HS-27A (cell line): ENCODE data around the gene CCAR1.
"Not testable (repeated sequence)": the region's sequence is repeated elsewhere in the genome, so short reads cannot be mapped to it uniquely, and the experiment has no call there.

Experiments used
- DNase-seq: peaks from one replicate; pipeline ENCODE4 v3.0.0-alpha.2; 2012; ENCODE audit warnings: low read depth, missing footprints

The CCAR1 gene, protein sequence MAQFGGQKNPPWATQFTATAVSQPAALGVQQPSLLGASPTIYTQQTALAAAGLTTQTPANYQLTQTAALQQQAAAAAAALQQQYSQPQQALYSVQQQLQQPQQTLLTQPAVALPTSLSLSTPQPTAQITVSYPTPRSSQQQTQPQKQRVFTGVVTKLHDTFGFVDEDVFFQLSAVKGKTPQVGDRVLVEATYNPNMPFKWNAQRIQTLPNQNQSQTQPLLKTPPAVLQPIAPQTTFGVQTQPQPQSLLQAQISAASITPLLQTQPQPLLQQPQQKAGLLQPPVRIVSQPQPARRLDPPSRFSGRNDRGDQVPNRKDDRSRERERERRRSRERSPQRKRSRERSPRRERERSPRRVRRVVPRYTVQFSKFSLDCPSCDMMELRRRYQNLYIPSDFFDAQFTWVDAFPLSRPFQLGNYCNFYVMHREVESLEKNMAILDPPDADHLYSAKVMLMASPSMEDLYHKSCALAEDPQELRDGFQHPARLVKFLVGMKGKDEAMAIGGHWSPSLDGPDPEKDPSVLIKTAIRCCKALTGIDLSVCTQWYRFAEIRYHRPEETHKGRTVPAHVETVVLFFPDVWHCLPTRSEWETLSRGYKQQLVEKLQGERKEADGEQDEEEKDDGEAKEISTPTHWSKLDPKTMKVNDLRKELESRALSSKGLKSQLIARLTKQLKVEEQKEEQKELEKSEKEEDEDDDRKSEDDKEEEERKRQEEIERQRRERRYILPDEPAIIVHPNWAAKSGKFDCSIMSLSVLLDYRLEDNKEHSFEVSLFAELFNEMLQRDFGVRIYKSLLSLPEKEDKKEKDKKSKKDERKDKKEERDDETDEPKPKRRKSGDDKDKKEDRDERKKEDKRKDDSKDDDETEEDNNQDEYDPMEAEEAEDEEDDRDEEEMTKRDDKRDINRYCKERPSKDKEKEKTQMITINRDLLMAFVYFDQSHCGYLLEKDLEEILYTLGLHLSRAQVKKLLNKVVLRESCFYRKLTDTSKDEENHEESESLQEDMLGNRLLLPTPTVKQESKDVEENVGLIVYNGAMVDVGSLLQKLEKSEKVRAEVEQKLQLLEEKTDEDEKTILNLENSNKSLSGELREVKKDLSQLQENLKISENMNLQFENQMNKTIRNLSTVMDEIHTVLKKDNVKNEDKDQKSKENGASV

DNA sequence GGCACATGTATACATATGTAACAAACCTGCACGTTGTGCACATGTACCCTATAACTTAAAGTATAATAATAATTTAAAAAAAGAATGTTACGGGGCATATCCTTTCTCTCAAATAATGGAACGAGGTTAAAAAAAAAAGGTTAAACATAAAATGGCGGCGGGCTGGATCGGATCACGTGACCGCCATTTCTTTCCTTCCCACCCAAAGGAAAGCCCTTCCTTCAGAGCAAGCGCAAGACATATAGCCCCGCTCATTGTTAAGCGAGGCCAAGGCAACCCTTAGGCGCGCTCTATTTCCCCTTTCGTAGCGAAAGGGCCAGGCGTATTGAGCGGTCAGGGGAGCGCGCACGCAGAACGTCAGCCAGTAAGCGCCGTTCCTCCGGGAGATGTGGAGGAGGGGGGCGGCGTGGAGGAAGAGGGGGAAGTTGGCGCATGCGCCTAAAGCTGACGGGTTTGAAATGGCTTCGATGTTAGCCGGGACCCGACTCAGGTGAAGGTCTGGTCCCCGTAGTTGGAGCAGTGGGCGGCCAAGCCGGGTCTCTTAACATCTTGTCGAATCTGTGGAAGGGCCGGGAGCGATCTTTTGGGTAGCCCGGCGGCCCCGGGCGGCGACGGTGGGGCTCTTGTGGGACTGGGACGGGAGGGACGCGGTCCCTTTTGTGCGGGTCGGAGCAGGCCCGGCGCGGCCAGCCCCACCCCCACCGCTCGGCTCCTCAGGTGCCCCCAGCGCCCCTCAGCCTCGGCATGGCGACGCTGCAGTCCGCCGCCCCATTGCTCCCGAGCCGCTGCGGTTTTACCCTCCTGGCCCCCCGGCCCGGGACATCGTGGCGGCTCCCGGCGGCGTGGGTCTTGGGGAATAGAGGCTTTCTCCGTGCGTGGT lies at the start of gene CCAR1:
Gene CCAR1 (plus strand): TSS at position 447 of the 880 bp plus-strand sequence. CDS start 1,266 bp downstream, outside the sequence.
- peak; percentile 76 for DNase-seq

DNA sequence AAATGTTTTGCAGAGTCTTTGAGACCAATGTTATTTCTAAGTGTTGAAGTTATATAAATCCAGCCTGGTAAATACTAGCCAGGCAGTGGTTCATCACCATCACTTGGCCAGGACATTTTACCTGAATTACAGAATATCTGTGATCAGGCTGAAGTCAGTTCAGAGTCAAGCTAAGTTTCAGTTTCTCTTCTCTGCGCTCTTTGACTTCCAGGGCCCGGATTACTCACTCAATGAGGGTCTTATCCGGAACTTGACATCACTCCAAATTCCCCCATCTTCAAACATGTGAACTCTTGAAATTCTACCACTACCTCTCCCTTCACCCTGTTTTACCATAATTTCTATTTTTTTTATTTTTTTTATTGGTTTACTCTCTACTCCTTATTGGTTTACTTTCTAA lies 36.6 kb upstream of the CCAR1 start:
- no peak for DNase-seq

DNA sequence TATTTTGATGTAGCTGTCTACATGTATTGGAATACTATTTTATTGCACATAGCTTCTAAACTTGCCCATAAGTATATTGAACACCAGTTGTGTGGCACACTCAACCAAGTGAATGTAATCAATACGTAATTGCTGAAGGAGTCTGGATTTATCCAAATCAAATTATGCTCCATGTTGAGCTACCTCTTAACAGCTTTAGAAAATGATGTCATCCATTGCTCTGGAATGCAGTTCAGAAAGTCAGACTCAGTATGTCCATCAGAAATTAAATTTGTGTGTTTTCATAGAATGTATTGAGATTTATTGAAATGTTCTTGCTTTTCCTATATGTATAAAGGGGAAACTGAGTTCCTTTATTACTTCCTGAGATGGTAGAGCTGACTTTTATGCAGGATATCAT lies 25.0 kb upstream of the CCAR1 start:
- DNase-seq: no peak

DNA sequence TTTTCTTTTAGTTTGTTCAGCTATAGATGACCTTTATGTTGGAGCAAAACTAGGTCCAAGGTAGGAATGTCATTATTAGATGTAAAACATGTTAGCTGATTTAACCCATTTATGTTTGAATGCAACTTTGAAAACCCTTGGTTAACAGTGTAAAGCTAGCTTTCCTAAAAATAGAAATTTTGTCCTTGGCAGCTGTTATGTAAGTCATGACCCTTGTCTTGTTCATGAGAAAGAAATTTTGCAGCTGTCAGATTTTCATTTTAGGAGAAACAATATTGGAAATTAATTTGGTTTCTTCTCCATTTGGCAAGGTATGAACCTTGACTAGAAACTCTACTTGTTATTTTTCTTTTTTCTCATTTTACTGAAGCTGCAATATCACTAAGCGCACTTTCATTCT lies 23.9 kb upstream of the CCAR1 start:
- no peak for DNase-seq

DNA sequence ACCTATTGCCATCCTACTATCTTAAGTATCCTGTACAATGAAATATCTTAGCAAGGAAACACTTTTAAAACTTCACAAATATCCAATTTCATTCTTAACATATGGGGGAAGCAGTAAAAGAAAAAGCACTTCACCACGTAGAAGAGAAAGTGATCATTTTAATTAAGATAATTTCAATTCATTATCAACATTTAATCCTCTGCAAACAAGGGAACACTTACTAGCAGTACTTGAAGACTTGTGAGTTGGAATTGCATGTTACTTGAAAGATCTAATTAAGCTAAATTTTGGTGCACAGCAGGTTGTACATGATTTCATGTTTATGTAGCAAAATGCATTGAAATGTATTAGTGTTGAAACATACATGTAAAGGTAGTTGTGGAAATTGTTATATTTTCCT lies 20.8 kb upstream of the CCAR1 start:
- DNase-seq: no peak

DNA sequence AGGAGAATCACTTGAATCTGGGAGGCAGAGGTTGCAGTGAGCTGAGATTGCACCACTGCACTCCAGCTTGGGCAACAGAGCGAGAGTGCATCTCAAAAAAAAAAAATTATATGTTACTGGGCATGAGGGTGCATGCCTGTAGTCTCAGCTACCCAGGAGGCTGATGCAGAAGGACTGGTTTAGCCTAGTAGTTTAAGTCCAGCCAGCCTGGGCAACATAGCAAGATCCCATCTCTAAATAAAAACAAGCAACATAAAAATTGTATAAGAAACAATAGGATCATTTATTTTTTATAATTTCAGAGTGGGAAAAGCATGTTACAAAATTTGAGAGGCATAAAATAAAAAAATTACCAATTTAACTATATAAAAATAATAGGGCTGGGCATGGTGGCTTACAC lies 15.5 kb upstream of the CCAR1 start:
- DNase-seq: no peak

DNA sequence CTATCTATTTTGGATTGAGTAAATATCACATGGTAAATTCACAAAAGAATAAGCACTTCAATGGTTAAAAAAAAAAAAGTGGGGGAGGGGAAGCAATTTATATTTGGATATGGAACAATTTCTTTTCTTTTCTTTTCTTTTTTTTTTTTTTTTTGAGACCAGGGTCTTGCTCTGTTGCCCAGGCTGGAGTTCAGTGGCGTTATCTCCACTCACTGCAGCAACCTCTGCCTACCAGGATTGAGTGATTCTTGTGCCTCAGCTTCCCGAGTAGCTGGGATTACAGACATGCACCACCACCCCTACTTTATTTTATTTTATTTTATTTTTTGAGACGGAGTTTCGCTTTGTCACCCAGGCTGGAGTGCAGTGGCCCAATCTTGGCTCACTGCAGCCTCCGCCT lies 12.1 kb upstream of the CCAR1 start:
- not testable (repeated sequence) for DNase-seq

DNA sequence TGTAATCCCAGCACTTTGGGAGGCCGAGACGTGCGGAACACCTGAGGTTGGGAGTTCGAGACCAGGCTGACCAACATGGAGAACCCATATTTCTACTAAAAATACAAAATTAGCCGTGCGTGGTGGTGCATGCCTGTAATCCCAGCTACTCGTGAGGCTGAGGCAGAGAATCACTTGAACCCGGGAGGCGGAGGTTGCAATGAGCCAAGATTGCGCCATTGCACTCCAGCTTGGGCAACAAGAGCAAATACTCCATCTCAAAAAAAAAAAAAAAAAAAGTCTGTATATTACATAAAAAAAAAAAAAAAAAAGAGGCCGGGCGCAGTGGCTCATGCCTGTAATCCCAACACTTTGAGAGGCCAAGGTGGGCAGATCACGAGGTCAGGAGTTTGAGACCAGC lies 8.0 kb upstream of the CCAR1 start:
- DNase-seq: not testable (repeated sequence)

DNA sequence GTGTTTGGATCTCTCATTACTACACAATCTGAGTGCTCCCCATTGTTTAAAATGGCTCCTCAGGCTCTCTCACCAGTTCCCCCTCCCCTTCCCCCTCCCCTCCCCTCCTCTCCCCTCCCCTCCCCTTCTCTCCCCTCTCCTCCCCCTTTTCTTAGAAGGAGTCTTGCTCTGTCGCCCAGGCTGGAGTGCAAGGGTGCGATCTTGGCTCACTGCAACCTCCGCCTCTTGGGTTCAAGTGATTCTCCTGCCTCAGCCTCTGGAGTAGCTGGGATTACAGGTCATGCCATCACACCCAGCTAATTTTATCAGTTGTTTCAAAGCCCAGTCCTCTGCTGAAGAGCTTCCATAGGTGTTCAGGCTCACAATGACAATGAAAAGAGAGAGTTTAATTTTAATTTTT lies 3.6 kb upstream of the CCAR1 start:
- DNase-seq: no peak

DNA sequence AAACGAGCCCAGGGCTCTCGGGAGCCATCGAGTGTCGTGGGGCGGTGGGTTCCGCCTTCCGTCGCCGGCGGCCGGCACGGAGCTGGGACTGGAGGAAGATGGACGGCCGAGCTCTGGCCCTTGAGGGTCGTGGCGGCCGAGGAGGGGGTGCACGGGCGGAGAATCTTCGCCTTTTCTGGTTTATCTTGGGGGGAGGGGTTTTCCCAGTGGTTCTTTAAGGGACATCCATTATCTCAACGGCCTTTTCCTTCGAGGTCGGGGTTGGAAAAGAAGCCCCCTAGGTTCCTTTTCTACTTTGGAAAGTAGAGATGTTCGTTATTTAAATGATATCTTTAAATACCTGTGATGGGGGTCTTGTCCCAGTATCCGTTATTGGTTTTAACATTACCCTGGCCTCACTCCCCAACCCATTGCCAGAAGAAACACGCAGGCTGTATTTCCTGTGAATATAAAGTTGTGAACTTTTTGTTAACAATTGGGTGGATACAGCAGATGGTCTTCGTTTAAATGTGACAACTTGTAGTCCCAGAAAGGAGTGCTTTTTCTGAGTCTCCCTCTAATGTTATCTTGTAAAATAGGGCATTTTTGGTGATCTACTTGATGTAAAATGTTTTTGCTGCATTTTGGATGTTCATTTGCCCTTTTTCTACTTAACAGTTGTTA lies 765 bp downstream of the CCAR1 start:
- no peak for DNase-seq

DNA sequence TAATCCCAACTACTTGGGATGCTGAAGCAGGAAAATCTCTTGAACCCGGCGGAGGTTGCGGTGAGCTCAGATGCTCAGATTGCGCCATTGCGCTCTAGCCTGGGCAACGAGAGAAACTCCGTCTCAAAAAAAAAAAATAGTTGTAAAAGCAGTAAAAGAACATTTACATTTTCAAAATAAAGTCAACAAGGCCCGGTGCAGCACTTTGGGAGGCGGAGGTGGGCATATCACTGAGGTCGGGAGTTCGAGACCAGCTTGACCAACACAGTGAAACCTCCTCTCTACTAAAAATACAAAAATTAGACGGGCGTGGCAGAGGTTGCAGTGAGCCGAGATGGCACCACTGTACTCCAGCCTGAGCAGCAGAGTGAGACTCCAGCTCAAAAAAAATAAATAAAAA lies 4.0 kb downstream of the CCAR1 start:
- DNase-seq: no peak

DNA sequence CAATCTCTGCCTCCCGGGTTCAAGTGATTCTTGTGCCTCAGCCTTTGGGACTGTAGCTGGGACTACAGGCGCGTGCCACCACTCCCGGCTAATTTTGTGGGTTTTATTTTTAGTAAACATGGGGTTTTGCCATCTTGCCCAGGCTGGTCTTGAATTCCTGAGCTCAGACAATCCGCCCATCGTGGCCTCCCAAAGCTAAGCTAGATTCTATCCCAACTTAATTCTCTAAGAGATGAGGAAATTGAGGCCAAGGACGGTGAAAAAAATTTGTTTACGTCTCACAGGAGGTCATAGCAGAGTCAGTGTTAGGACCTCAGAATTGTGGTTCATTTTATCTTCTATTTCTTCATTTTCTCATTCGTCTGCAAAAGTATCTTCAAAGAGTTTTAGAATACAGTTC lies 6.1 kb downstream of the CCAR1 start:
- DNase-seq: no peak

DNA sequence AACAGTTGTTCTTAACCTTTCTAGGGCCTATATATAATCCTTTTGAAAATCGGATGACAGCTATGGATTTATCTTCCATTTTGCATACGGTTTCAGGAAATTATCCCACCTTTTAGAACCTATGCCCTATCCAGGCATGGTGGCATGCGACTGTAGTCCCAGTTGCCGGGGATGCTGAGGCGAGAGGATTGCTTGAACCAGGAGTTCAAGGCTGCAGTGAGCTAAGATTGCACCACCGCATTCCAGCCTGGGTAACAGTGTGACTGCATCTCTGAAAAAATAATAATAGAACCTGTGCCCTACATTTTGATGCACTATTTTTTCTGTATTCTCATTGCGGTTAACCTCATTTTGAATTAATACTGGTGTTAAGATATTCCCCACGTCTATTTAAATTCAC lies 11.6 kb downstream of the CCAR1 start:
- DNase-seq: no peak

DNA sequence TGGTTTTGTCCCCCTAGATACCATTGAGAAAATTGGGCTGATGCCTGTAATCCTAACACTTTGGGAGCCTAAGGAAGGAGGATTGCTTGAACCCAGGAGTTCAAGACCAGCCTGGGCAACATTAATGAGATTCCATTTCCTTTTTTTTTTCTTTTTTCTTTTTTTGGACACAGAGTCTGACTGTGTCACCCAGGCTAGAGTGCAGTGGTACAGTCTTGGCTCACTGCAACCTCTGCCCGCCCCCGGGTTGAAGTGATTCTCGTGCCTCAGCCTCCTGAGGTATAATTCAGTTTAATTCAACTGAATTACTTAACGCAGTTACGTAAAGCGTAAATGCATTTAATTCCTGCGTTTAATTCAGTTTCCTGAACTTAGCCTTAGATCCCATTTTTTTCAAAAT lies 13.3 kb downstream of the CCAR1 start:
- no peak for DNase-seq

DNA sequence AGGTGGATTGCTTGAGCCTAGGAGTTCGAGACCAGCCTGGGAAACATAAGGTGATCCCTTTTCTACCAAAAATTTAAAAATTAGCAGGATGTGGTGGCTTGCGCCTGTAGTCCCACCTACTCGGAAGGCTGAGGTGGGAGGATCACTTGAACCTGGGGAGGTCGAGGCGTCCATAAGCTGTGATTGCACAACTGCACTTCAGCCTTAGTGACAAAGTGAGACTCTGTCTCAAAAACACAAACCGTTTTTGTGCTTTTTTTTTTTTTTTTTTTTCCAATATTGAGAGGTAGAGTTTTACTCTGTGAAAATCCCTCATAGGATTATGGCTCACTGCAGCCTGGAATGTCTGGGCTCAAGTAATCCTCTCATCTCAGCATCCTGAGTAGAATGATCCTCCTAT lies 14.1 kb downstream of the CCAR1 start:
- no peak for DNase-seq

DNA sequence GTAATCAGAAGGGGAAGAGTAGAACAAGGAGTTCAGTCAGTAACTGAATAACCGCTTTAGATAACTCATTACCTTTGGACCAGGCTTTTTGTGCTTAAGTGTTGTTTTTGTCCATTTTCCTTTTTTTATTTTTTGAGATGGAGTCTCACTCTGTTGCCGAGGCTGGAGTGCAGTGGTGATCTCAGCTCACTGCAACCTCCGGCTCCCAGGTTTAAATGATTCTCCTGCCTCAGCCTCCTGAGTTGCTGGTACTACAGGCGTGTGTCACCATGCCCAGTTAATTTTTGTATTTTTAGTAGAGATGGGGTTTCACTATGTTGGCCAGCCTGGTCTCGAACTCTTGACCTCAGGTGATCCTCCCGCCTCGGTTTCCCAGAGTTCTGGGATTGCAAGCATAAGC lies 14.7 kb downstream of the CCAR1 start:
- DNase-seq: not testable (repeated sequence)

DNA sequence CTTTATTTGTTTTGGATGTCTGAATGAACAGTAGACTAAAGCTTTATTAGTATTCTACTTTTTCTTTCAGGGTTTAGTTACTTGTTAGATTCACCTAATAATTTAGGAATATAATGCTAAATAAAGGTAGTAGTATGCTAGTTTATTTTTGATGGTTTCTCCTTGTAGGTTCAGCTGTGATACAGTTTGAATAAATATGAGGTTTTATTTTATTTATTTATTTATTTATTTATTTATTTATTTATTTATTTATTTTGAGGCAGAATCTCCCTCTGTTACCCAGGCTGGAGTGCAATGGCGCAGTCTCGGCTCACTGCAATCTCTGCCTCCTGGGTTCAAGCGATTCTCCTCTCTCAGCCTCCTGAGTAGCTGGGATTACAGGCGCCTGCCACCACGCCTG lies 19.6 kb downstream of the CCAR1 start:
- not testable (repeated sequence) for DNase-seq

DNA sequence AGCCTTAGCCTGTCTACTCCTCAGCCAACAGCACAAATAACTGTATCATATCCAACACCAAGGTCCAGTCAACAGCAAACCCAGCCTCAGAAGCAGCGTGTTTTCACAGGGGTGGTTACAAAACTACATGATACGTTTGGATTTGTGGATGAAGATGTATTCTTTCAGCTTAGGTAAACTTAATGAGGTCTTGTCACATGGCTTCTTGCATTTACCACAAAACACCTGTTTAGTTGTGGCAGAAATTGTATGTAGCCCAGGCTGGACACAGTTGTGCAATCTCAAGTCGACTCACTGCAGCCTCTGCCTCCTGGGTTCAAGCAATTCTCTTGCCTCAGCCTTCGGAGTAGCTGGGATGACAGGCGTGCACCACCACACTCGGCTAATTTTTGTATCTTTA lies 21.4 kb downstream of the CCAR1 start:
- no peak for DNase-seq

DNA sequence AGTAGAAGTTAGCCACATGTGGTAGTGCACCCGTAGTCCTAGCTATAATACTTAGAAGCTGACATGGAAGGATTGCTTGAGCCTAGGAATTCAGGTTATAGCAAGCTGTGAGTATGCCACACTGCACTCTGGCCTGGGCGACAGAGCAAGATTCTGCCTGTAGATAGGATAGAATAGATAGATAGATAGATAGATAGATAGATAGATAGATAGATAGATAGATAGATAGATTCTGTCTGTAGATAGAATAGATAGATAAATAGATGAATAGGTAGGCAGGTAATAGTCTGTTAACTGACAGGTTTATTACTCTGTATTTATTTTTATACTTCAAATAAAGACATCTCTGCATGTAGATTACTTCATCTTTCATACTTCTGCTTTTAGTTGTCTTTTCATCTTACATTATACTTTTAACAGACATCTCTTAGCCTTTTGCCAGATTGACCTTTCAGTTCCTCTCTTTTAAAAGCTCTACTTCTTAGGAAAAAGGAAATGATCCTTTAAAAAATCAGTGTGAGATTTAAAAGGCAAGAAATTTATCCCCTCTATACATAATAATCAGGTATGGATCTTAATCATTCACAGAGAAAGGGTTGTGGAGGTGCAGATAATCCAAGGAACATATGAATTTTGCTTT lies 31.8 kb downstream of the CCAR1 start:
- DNase-seq: no peak

DNA sequence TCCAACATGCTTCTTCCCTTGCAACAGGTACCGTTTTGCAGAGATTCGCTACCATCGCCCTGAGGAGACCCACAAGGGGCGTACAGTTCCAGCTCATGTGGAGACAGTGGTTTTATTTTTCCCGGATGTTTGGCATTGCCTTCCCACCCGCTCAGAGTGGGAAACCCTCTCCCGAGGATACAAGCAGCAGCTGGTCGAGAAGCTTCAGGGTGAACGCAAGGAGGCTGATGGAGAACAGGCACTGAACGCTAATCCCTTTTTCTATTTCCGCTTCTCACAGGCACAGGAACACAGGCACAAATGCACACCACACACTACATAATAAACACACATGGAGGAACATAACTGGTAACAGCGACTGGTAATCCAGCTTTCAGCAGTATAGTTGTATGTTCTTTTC lies 35.2 kb downstream of the CCAR1 start:
- no peak for DNase-seq

DNA sequence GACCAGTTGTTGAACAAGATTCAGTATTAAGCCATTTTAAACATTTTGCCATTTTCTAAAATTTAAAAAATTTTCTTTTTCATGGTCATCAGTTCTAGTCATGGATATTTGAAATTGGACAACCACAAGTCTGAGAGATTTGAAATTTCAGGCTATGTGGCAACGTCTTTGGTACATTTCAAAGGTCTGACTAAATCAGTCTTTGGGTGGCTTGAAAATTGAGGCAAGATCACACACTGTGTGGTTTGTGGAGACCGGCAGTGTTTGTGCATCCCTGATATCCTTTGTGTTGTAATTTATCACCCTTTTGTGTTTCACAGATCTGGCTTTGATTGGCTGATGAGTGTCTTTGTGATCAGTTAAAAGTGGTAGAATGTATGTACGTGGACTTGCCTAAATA lies 35.7 kb downstream of the CCAR1 start:
- no peak for DNase-seq
